CD4-positive, alpha-beta T cell treated with Interferon gamma for 1 hour (primary cell): ENCODE data around the gene SLC35E4.
A peak's percentile ranks its signal among the peaks of the same experiment; 100 is the strongest.
"Not testable (repeated sequence)": the region's sequence is repeated elsewhere in the genome, so short reads cannot be mapped to it uniquely, and the experiment has no call there.

Source experiments
- DNase-seq: peaks from one replicate; pipeline ENCODE4 v3.0.0-alpha.2; 2020

Gene SLC35E4

DNA sequence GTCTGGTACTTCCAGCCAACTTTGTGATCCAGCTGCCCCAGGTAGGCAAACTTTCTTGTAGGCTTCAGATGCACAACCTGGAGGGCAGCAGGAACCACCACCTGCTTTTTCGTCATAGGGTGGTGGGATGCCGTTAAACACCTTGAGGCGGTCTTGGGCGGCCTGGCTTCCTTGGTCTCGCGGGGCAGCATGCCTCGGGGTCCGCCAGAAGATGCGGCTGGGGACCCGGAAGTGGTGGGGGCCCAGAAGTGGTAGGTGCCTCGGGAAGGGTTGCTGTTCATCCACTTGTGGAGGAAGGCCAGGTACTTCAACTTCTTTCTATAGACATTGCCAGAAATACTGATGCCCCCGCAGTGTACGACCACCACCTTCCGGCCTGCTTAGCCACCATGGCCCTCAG is 18.8 kb downstream of the SLC35E4 start:
- DNase-seq, result no peak

DNA sequence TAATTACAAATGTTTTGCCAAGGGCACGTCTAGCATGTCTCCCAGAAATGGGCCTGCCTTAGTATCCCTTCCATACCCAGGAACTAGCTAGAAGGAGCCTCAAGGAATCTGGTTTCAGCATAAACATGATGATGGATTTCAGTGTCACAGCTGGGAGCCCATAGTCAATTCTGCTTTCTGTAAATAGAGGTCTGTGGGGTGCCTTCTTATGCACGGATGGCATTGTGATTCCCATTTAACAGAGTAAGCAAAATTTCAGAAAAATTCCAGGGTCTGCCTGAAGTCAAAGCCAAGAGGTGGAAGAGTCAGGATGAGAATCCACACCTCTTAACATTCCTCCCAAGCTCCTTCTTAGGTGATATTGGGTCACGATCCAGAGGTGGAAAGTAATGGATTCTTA is 20.0 kb downstream of the SLC35E4 start:
- DNase-seq, result no peak

GRCh38 chr22:30662040-30662439 is 26.5 kb downstream of the SLC35E4 start:
- DNase-seq, result no peak

- DNase-seq, result no peak
Measured at GRCh38 chr22:30664798-30665197, 29.2 kb downstream of the SLC35E4 start.

- DNase-seq, result no peak
Measured at GRCh38 chr22:30665266-30665665, 29.7 kb downstream of the SLC35E4 start.

DNA sequence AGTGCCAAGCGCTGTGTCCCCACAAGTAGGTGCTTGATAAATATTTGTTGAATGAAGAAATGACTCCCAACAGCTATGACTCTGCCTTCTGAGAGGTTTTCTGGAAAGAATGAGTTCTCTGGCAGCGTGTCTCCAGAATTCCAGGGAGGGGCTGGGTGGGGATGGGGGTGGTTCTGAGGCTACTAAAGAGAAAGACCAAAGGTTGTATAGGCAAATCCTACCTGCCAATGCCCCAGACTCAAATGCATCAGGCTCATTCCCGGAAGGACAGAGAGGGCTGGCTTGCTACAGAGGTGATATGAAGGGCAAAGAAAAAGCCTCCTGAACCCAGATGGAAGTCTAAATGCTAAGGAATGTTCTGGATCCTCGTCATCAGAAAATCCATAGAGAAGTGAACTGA is 30.2 kb downstream of the SLC35E4 start:
- no peak for DNase-seq

DNA sequence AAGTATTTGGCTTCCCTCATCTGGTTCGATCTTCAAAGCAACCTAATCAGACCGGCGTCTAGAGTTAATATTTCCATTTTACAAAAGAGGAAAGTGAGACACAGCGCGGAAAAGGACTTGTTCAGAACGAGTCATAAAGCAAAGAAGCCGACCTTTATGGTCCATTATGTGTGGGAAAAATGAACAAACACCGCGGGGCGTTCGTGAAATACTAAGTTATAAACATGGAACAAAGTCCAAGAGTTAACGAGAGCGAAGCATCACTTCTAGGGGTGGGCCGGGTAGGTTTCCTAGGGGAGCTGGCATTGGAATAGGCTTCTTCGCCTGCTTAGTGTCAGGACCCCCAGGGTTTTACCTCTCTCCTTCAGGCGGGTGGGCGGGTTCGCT is 31.5 kb downstream of the SLC35E4 start:
- no peak for DNase-seq

- peak; percentile 90 for DNase-seq
Measured at GRCh38 chr22:30667494-30668385, 32.2 kb downstream of the SLC35E4 start, which contains the start of gene DUSP18. TSS of gene DUSP18 (minus strand) at chr22:30667875. CDS start at chr22:30664003, 3,872 bp downstream.

GRCh38 chr22:30668386-30668710 is 32.8 kb downstream of the SLC35E4 start:
- DNase-seq, result no peak

GRCh38 chr22:30671071-30671470 is 35.5 kb downstream of the SLC35E4 start:
- no peak for DNase-seq

DNA sequence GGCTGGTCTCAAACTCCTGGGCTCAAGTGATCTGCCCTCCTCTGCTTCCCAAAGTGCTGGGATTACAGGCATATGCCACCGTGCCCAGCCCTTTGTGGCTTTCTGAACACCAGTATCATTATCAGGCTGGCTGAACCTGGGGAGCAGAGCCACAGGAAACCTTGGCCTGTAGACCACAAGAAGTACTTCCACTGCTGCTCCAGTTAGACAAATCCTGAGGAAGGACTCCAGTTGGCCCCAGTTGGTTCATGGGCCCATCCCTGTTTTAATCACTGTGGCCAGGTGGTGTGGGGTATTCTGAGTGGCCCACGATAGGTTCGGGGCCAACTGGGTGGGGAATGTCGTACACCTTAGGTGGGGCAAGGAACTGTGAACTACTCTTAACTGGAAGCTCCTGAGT is 37.6 kb downstream of the SLC35E4 start:
- DNase-seq, result no peak

- DNase-seq, result no peak
Measured at GRCh38 chr22:30674482-30674881, 38.9 kb downstream of the SLC35E4 start.

- no peak for DNase-seq
Measured at GRCh38 chr22:30675436-30675835, 39.9 kb downstream of the SLC35E4 start.

GRCh38 chr22:30676565-30676964 is 41.0 kb downstream of the SLC35E4 start:
- not testable (repeated sequence) for DNase-seq

DNA sequence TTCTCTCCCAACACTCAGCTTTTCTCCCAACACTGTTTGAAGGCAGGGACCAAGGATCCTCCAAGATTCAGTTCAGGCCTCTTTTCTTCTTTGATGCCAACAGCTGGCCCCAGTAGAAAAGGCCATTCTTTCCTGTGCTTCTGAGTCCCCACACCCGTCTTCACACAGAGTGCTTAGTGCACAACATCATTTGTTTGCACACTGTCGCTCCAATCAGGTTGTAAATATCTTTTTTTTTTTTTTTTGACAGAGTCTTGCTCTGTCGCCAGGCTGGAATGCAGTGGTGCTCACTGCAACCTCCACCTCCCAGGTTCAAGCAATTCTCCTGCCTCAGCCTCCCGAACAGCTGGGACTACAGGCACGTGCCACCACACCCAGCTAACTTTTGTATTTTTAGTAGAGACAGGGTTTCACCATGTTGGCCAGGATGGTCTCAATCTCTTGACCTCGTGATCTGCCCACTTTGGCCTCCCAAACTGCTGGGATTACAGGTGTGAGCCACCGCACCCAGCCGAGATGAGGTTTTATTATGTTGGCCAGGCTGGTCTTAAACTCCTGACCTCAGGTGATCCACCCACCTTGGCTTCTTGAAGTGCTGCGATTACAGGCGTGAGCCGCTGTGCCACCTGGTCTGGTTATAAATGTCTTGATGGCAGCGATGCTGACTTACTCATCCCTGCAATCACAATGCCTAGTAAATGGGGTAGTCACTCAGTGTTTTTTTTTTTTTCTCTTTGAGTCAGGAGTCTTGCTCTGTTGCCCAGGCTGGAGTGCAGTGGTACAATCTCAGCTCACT is 44.5 kb downstream of the SLC35E4 start:
- not testable (repeated sequence) for DNase-seq

DNA sequence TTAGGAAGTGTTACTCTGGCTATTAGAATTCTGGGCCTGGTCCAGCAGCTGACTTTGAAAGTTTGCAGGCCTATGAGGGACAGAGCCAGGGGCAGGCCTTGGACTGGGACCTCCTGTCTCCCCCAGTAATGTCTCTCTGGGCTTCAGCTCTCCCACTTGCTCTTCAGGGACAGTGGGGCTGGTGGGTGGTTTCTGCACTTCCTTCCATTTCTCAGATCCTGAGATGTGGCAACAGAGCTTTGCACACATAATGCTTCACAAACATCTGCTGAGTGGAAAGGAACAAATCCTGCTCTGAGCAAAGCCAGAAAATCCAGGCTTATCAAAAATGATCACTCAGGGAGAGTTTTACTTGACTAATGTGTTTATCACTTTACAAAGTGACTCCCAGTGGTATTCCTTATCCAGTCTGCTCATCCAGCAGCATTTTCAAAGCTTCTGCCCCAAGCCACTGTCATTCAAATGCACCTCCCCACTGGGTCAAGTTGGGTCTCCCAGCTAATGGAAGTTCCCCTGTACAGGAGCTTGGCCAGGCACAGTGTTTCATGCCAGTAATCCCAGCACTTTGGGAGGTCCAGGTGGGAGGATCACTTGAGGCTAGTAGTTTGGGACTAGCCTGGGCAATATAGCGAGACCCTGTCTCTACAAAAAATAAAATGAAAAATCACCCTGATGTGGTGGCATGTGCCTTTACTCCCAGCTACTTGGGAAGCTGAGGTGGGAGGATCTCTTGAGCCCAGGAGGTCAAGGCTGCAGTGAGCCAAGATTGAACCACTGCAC is 45.6 kb downstream of the SLC35E4 start:
- DNase-seq, result no peak

GRCh38 chr22:30681831-30682230 is 46.2 kb downstream of the SLC35E4 start:
- no peak for DNase-seq

DNA sequence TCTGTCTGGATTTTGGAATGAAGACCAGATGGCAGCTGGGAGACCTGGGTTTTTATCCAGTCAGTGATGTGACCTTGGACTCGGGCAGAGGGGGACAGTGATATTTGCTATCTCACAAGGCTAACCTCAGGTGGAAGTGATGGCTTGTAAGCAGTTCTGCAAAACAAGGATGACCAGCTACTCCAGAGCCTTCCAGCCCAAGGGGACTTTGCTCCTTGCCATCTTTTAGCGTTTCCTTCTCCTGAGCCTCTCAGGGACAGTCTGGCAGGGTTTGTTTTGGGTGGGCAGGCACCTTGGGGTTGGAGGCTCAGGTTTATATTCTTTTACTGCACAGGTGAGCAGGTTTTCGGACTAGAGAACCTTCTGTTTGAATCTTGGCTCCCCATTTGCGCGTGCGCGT is 49.6 kb downstream of the SLC35E4 start:
- no peak for DNase-seq

DNA sequence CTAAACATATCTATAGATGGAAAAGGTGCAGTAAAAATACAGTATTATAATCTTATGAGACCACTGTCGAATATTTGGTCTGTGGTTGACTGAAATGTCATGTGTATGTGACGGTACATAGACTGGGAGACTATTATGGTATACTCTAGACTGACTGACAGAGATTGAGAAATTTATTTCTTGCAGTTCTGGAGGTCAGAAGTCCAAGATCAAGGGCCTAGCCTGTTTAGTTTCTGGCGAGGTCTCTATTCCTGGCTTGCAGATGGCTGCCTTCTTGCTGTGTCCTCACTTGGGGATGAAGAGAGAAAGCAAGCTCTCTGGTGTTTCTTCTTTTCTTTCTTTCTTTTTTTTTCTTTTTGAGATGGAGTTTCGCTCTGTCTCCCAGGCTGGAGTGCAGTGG is 51.8 kb downstream of the SLC35E4 start:
- no peak for DNase-seq

DNA sequence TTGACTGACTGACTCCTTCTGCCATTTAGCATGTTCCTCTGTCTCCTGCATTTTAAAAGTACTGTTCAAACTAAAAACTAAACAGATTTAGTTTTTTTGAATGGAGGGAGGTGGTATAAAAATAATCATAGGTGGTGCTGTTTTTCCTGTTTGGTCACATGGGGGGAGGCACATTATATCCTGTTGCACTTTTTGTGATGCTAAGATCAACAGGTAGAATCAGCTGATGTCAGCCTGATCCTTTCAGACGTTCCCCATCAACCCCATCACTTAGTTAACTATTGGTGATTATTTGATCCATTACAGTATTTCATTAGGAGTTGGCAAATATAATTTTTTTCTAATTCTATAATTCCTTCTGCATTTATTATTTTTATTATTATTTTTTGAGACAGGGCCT is 54.0 kb downstream of the SLC35E4 start:
- DNase-seq, result no peak

GRCh38 chr22:30691204-30691603 is 55.6 kb downstream of the SLC35E4 start:
- no peak for DNase-seq

GRCh38 chr22:30694171-30694639 is 58.6 kb downstream of the SLC35E4 start:
- peak; percentile 49 for DNase-seq
